C4-2B (cell line): ENCODE results near the gene SLC39A6.

Experiments used
- CTCF ChIP-seq: fragments of 450-650 bp; conservative IDR thresholded peaks from 2 replicates; pipeline ENCODE4 v1.5.1; 2017; ENCODE audit warnings: mild to moderate bottlenecking
- ZFX ChIP-seq: fragments of 450-650 bp; IDR thresholded peaks from 2 replicates; pipeline ENCODE4 v1.6.1; 2017

- TF ChIP-seq CTCF, result no peak
- TF ChIP-seq ZFX, result no peak
Observed at GRCh38 chr18:36176177-36176584, 47.0 kb upstream of the SLC39A6 start.
